ENCODE measurements around the gene MYCN.

MYCN gene

DNA sequence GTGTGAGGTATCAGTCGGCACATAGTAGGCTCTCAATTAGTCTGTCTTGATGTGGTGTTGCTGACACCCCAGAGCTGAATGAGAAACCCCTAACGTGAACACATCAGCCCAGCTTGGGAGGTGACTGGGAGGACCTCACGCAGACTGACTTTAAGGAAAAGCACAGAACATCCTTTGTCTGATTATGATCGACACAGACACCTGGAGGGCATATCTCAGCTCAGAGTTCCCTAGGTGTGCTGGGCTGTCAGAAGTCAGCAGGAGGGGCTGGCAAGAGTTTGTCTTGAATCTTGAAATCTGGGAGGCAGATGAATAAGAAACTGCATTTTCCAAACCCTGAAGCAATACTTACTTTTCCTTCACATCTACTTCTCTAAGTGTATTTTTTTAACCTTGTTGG, 16.8 kb upstream of the MYCN start:
- TF ChIP-seq, protein P1, sequence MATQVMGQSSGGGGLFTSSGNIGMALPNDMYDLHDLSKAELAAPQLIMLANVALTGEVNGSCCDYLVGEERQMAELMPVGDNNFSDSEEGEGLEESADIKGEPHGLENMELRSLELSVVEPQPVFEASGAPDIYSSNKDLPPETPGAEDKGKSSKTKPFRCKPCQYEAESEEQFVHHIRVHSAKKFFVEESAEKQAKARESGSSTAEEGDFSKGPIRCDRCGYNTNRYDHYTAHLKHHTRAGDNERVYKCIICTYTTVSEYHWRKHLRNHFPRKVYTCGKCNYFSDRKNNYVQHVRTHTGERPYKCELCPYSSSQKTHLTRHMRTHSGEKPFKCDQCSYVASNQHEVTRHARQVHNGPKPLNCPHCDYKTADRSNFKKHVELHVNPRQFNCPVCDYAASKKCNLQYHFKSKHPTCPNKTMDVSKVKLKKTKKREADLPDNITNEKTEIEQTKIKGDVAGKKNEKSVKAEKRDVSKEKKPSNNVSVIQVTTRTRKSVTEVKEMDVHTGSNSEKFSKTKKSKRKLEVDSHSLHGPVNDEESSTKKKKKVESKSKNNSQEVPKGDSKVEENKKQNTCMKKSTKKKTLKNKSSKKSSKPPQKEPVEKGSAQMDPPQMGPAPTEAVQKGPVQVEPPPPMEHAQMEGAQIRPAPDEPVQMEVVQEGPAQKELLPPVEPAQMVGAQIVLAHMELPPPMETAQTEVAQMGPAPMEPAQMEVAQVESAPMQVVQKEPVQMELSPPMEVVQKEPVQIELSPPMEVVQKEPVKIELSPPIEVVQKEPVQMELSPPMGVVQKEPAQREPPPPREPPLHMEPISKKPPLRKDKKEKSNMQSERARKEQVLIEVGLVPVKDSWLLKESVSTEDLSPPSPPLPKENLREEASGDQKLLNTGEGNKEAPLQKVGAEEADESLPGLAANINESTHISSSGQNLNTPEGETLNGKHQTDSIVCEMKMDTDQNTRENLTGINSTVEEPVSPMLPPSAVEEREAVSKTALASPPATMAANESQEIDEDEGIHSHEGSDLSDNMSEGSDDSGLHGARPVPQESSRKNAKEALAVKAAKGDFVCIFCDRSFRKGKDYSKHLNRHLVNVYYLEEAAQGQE (IDR thresholded peaks at IDR 0.05; ENCODE audit: low read depth), result no peak
- TF ChIP-seq, protein P2, sequence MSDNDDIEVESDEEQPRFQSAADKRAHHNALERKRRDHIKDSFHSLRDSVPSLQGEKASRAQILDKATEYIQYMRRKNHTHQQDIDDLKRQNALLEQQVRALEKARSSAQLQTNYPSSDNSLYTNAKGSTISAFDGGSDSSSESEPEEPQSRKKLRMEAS (IDR thresholded peaks at IDR 0.05), result no peak
- no peak for TF ChIP-seq CEBPB (IDR thresholded peaks at IDR 0.05)
- TF ChIP-seq, protein P3, sequence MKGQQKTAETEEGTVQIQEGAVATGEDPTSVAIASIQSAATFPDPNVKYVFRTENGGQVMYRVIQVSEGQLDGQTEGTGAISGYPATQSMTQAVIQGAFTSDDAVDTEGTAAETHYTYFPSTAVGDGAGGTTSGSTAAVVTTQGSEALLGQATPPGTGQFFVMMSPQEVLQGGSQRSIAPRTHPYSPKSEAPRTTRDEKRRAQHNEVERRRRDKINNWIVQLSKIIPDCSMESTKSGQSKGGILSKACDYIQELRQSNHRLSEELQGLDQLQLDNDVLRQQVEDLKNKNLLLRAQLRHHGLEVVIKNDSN (IDR thresholded peaks at IDR 0.05), result no peak

DNA sequence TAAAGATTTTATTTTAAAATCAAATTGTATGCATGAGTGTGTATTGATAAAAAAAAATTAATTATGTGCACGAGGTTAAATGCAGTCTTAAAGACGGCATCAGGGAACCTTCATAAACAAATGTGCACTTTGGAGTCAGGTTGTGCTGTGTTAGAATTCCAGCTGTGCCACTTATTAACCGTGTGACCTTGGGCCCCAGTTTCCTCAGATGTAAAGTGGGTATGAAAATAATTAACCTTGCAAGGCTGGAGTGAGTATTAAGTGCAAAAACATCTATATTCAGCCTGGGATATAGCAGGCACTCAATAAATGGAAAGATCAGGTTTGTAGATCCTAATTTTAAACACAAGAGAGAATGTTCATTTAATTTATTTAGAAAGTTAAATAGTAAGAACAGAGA, 14.5 kb upstream of the MYCN start:
- TF ChIP-seq FOXM1 (IDR thresholded peaks at IDR 0.05; ENCODE audit: borderline replicate concordance, low read depth) (no peak), TEAD4 (IDR thresholded peaks at IDR 0.05) (no peak), CEBPB (IDR thresholded peaks at IDR 0.05) (no peak), EGR1 (IDR thresholded peaks at IDR 0.05) (no peak), NFIC (IDR thresholded peaks at IDR 0.05) (no peak), EP300 (IDR thresholded peaks at IDR 0.05; ENCODE audit: borderline replicate concordance) (no peak), ZBTB7A (IDR thresholded peaks at IDR 0.05; ENCODE audit: low read depth) (no peak), YY1 (IDR thresholded peaks at IDR 0.05; ENCODE audit: low read depth) (no peak)
- TF ChIP-seq, protein P3 (IDR thresholded peaks at IDR 0.05), result no peak

DNA sequence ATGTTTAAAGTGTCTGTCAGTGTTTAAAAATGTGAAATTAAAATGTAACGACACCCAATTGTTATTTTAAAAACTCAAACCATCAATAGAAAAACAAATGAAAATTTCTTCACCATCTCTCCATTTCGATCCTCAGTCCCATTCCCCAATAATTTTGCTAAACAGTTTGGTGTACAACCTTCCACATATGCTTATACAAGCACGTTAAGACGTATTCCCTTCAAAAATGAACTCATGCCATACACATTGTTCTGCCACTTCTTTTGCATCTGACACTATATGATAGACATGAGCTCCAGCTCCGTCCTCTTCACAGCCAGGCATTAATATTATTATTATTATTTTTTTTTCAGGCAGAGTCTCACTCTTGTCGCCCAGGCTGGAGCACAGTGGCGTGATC, 14.1 kb upstream of the MYCN start:
- no peak for TF ChIP-seq ZBTB7A (IDR thresholded peaks at IDR 0.05; ENCODE audit: low read depth)
- no peak for TF ChIP-seq TCF12 (IDR thresholded peaks at IDR 0.05; ENCODE audit: low read depth)
- TF ChIP-seq TAF1 (IDR thresholded peaks at IDR 0.05; ENCODE audit: low read depth), result no peak
- TF ChIP-seq FOXM1 (IDR thresholded peaks at IDR 0.05; ENCODE audit: borderline replicate concordance, low read depth), result no peak
- TF ChIP-seq, protein P1 (IDR thresholded peaks at IDR 0.05; ENCODE audit: low read depth), result no peak
- TF ChIP-seq CEBPB (IDR thresholded peaks at IDR 0.05), result no peak
- TF ChIP-seq CREB1 (IDR thresholded peaks at IDR 0.05; ENCODE audit: low read depth), result no peak
- TF ChIP-seq TEAD4 (IDR thresholded peaks at IDR 0.05), result no peak

DNA sequence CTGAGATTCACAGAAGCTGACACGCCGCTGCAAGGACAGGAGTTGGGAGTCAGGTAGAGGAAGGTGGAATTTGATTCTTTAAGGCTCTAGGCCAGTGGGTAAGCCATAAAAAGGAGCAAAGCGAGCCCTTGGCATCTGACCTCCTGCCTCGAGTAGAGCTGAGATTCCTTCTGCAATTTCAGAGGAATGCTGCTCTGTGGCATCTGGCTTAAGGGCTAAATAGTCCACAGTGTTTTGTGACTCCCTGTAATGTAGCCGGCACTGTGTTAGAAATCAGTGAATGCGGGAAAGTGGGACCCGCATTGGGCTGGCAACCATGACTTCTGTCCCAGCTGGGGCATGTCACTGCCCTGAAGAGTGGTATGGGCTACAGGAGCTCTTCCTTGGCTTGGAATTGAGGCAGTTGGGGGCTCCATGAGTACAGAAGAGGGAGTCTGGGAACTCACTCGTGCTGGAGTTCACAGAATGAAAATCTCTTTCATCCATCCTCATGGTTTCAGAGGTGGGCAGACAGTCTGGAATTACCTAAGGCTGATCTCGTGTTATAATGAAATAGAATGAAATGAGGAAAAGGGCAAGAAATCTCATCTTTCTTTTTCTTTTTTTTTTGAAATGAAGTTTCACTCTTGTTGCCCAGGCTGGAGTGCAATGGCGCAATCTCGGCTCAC, 12.7 kb upstream of the MYCN start:
- TF ChIP-seq YY1 (IDR thresholded peaks at IDR 0.05; ENCODE audit: low read depth), result no peak
- TF ChIP-seq EGR1 (IDR thresholded peaks at IDR 0.05), result no peak
- no peak for TF ChIP-seq EP300 (IDR thresholded peaks at IDR 0.05; ENCODE audit: borderline replicate concordance)
- no peak for TF ChIP-seq FOXM1 (IDR thresholded peaks at IDR 0.05; ENCODE audit: borderline replicate concordance, low read depth)
- no peak for TF ChIP-seq NFIC (IDR thresholded peaks at IDR 0.05)
- TF ChIP-seq, protein P1 (IDR thresholded peaks at IDR 0.05; ENCODE audit: low read depth), result no peak
- no peak for TF ChIP-seq TEAD4 (IDR thresholded peaks at IDR 0.05)
- no peak for TF ChIP-seq ZBTB7A (IDR thresholded peaks at IDR 0.05; ENCODE audit: low read depth)
- TF ChIP-seq CEBPB (IDR thresholded peaks at IDR 0.05), result no peak
- no peak for TF ChIP-seq TAF1 (IDR thresholded peaks at IDR 0.05; ENCODE audit: low read depth)

DNA sequence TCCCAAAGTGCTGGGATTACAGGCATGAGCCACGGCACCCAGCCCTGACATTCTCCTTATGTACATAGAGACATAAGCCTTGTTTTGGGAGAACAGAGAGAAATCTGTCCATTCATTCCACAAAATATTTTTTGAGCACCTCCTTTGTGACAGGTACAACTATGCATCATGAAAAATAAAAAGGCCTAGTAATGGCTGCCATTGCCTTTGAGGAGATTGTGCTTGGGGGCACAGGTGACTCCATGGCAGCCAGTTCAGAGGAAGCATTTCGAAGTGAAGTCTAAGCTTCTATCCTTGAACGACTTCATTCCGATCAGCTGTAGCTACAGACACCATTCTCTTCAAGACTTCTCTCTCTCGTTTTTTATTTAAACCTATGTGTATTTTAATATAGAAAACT, 10.5 kb upstream of the MYCN start:
- no peak for TF ChIP-seq CEBPB (IDR thresholded peaks at IDR 0.05)
- TF ChIP-seq, protein P3 (IDR thresholded peaks at IDR 0.05), result no peak
- TF ChIP-seq CREB1 (IDR thresholded peaks at IDR 0.05; ENCODE audit: low read depth), result no peak
- TF ChIP-seq, protein P1 (IDR thresholded peaks at IDR 0.05; ENCODE audit: low read depth), result no peak
- no peak for TF ChIP-seq ZBTB7A (IDR thresholded peaks at IDR 0.05; ENCODE audit: low read depth)
- no peak for TF ChIP-seq TAF1 (IDR thresholded peaks at IDR 0.05; ENCODE audit: low read depth)
- no peak for TF ChIP-seq TCF12 (IDR thresholded peaks at IDR 0.05; ENCODE audit: low read depth)
- TF ChIP-seq NFIC (IDR thresholded peaks at IDR 0.05), result no peak
- no peak for TF ChIP-seq TEAD4 (IDR thresholded peaks at IDR 0.05)
- no peak for TF ChIP-seq EGR1 (IDR thresholded peaks at IDR 0.05)
- TF ChIP-seq YY1 (IDR thresholded peaks at IDR 0.05; ENCODE audit: low read depth), result no peak
- TF ChIP-seq, protein P2 (IDR thresholded peaks at IDR 0.05), result no peak
- TF ChIP-seq RAD21 (IDR thresholded peaks at IDR 0.05; ENCODE audit: low read depth), result no peak

Data from Ishikawa (cell line).